A549 (cell line): ENCODE results near the gene ZBTB20. TPM values are rescaled to one million over a fixed set of nuclear protein-coding genes. Genes with fewer than 3 reads are reported as not detected.

Experiments used
- ATAC-seq, 2 experiments: fragments of 200-7000 bp in 1 of 2; fragments of >200 bp in 1 of 2; cut with Nextera tagmentation in 1 of 2; cut with Tn5 transposase in 1 of 2; 3 replicates each; pipeline versions ENCODE4 v1.8.0 to v1.9.1; 2018 to 2020; ENCODE audit warnings: mild to moderate bottlenecking in 1 of 2, moderate library complexity in 1 of 2
- CTCF ChIA-PET: fragments of 300-600 bp; sonication (Branson Sonifier 250); formaldehyde crosslinking; extraction: SDS; loops from one replicate; lab custom pipeline; 2021; ENCODE audit warnings: antibody characterized with exemption, inconsistent platforms; lab: Yijun Ruan, JAX
- POLR2A ChIA-PET: fragments of 350-600 bp; formaldehyde crosslinking; extraction: SDS; loops from one replicate; lab custom pipeline; 2021; ENCODE audit warnings: antibody characterized with exemption, inconsistent platforms; lab: Yijun Ruan, JAX
- DNase-seq, 2 experiments: peaks; one replicate each; pipeline versions ENCODE4 v3.0.0 to v3.0.0-alpha.2; 2011 to 2016; ENCODE audit warnings: low read depth in 1 of 2, low spot score in 1 of 2
- FAIRE-seq: peaks from 2 replicates; lab custom pipeline; 2011; peaks lifted over from hg19 to GRCh38; lab: Jason Lieb, UNC
- H3K27ac ChIP-seq, 2 experiments: fragments of >200 bp; sonication (Bioruptor Twin); formaldehyde crosslinking; 3 replicates each; pipeline ENCODE4 v1.5.1; 2016 to 2017
- H3K4me1 ChIP-seq: fragments of >200 bp; sonication (Bioruptor Twin); formaldehyde crosslinking; 3 replicates; pipeline ENCODE4 v1.6.1; 2016
- H3K4me2 ChIP-seq: fragments of >200 bp; sonication (Bioruptor Twin); formaldehyde crosslinking; 3 replicates; pipeline ENCODE4 v1.6.1; 2016
- H3K4me3 ChIP-seq: fragments of >200 bp; sonication (Bioruptor Twin); formaldehyde crosslinking; 3 replicates; pipeline ENCODE4 v1.5.1; 2016
- H3K9me3 ChIP-seq: fragments of >200 bp; sonication (Bioruptor Twin); formaldehyde crosslinking; 3 replicates; pipeline ENCODE4 v1.6.1; 2016
- BCL3 ChIP-seq: fragments of >200 bp; sonication (Bioruptor Twin); formaldehyde crosslinking; IDR thresholded peaks from 3 replicates; pipeline ENCODE4 v1.6.1; 2016
- CBX8 ChIP-seq: fragments of 200-600 bp; sonication (generic); IDR thresholded peaks from 2 replicates; pipeline ENCODE4 v1.6.1; 2016
- CTCF ChIP-seq: fragments of >200 bp; sonication (Bioruptor Twin); formaldehyde crosslinking; IDR thresholded peaks from 3 replicates; pipeline ENCODE4 v1.5.1; 2016
- EHMT2 ChIP-seq: fragments of 200-600 bp; sonication (generic); IDR thresholded peaks from 2 replicates; pipeline ENCODE4 v1.6.1; 2016; ENCODE audit warnings: antibody characterized with exemption, low read depth, mild to moderate bottlenecking, moderate library complexity
- EP300 ChIP-seq, 2 experiments: fragments of >200 bp; sonication (Bioruptor Twin); formaldehyde crosslinking; IDR thresholded peaks; 2 replicates in 1 of 2; 3 replicates in 1 of 2; pipeline ENCODE4 v1.6.1; 2016 to 2017
- ESRRA ChIP-seq: fragments of 150-350 bp; IDR thresholded peaks from 2 replicates; pipeline ENCODE4 v1.6.1; 2014; ENCODE audit warnings: mild to moderate bottlenecking, low read length, borderline replicate concordance
- FOSB ChIP-seq: fragments of 250-450 bp; sonication (Bioruptor Pico); IDR thresholded peaks from 2 replicates; pipeline ENCODE4 v1.5.0; 2020; ENCODE audit warnings: mild to moderate bottlenecking, moderate library complexity
- FOSL2 ChIP-seq, 2 experiments: fragments of 450-650 bp in 1 of 2; fragments of >200 bp in 1 of 2; sonication (Bioruptor Twin) in 1 of 2; formaldehyde crosslinking; IDR thresholded peaks; 2 replicates each; pipeline versions ENCODE4 v1.5.0 to v1.6.1; 2016 to 2020; ENCODE audit warnings: mild to moderate bottlenecking in 1 of 2, moderate library complexity in 1 of 2
- HDAC2 ChIP-seq: fragments of 200-600 bp; sonication (generic); IDR thresholded peaks from 2 replicates; pipeline ENCODE4 v1.6.1; 2016
- NFE2L2 ChIP-seq: fragments of 150-350 bp; conservative IDR thresholded peaks from 2 replicates; pipeline ENCODE4 v1.6.1; 2014; ENCODE audit warnings: low read length
- NR3C1 ChIP-seq: fragments of >200 bp; sonication (Bioruptor Twin); formaldehyde crosslinking; IDR thresholded peaks from 3 replicates; pipeline ENCODE4 v1.6.1; 2017
- PHF8 ChIP-seq: fragments of 200-600 bp; sonication (generic); IDR thresholded peaks from 2 replicates; pipeline ENCODE4 v1.6.1; 2016; ENCODE audit warnings: low read depth, mild to moderate bottlenecking, antibody characterized with exemption, moderate library complexity, borderline replicate concordance
- POLR2AphosphoS2 ChIP-seq: conservative IDR thresholded peaks from 2 replicates; pipeline ENCODE4 v1.6.1; 2012; ENCODE audit warnings: low read length, improper control_type of control experiment, inconsistent platforms
- RAD21 ChIP-seq, 2 experiments: fragments of >200 bp in 1 of 2; sonication (Bioruptor Twin) in 1 of 2; formaldehyde crosslinking in 1 of 2; IDR thresholded peaks in 1 of 2; conservative IDR thresholded peaks in 1 of 2; 2 replicates in 1 of 2; 3 replicates in 1 of 2; pipeline ENCODE4 v1.6.1; 2012 to 2018; ENCODE audit warnings: inconsistent platforms in 1 of 2
- RARB ChIP-seq: fragments of 250-450 bp; sonication (Bioruptor Pico); IDR thresholded peaks from 2 replicates; pipeline ENCODE4 v1.8.0; 2021; ENCODE audit warnings: mild to moderate bottlenecking, moderate library complexity
- RCOR1 ChIP-seq: fragments of 150-350 bp; IDR thresholded peaks from 2 replicates; pipeline ENCODE4 v1.6.1; 2014; ENCODE audit warnings: antibody characterized with exemption, low read length, low read depth
- SMC3 ChIP-seq: fragments of >200 bp; sonication (Bioruptor Twin); formaldehyde crosslinking; IDR thresholded peaks from 3 replicates; pipeline ENCODE4 v1.6.1; 2018; ENCODE audit warnings: inconsistent platforms
- SREBF2 ChIP-seq: fragments of 450-650 bp; IDR thresholded peaks from 2 replicates; pipeline ENCODE4 v1.6.1; 2014; ENCODE audit warnings: mild to moderate bottlenecking, moderate library complexity
- TP53 ChIP-seq: fragments of 250-450 bp; sonication (Bioruptor Pico); IDR thresholded peaks from 2 replicates; pipeline ENCODE4 v1.5.0; 2021; ENCODE audit warnings: mild to moderate bottlenecking, moderate library complexity
- ZC3H11A ChIP-seq: fragments of 450-650 bp; IDR thresholded peaks from 2 replicates; pipeline ENCODE4 v1.6.1; 2014; ENCODE audit warnings: antibody characterized with exemption, mild to moderate bottlenecking
- ZFP36 ChIP-seq: fragments of 450-650 bp; IDR thresholded peaks from 2 replicates; pipeline ENCODE4 v1.6.1; 2014; ENCODE audit warnings: borderline replicate concordance; ENCODE audit not compliant: partially characterized antibody
- ZNF302 ChIP-seq: fragments of 250-450 bp; sonication (Bioruptor Pico); IDR thresholded peaks from 2 replicates; pipeline ENCODE4 v1.9.0; 2021; ENCODE audit warnings: inconsistent platforms, mild to moderate bottlenecking, moderate library complexity
- whole genome bisulfite sequencing: methylation state at CpG from one replicate; pipeline ENCODE4 v1.1.6; 2017; ENCODE audit errors: missing lambda C conversion rate; 5-methylcytosine and 5-hydroxymethylcytosine counted together
- polyA plus RNA-seq, 4 experiments: library from polyadenylated mRNA; depleted of rRNA in 3 of 4; stranded (reverse); fragments of >200 nt; fragmentation: RNase III in 1 of 4; extraction: RNeasy Plus Mini Kit Qiagen cat#74134 plus additional on column Dnase treatment in 1 of 4; gene quantifications; 2 replicates in 3 of 4; 3 replicates in 1 of 4; pipeline ENCODE4 v1.2.3, GENCODE V29; 2011 to 2017
- TF ChIP-seq, protein P1 (sequence below): fragments of >200 bp; sonication (Bioruptor Twin); formaldehyde crosslinking; IDR thresholded peaks from 2 replicates; pipeline ENCODE4 v1.6.1; 2016
- TF ChIP-seq, protein P2 (sequence below): IDR thresholded peaks from 2 replicates; pipeline ENCODE4 v1.6.1; 2012

ZBTB20 gene
- polyA plus RNA-seq, 2 of the 4 experiments (the other 2 are of a cell fraction): 0.85 to 5.0 TPM

DNA sequence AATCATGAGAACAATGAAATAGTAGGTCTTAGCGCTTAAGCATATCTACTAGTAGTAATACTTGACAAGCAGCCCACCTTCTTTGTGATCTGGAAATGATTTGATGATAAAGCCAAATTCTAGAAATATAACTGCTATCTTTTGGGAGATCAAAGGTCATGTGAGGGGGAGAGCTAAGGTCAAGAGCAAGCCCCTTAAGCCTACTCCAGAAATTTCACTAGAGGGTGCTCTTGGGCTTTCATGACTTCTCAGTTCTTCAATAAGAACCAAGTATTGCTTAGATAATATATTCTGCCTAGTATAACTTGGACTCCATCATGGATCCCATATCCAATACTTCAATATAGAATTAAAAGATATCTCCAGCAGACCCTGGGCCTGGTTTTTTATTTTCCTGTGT, 319.6 kb downstream of the ZBTB20 start:
- TF ChIP-seq RAD21 (conservative IDR thresholded peaks at IDR 0.05 in 1 of 2, IDR thresholded peaks at IDR 0.05 in 1 of 2): peak; percentile 86 to 88
- TF ChIP-seq ESRRA: peak; percentile 85; the same call in 1 of the 2 replicates
- peak; percentile 81 for TF ChIP-seq SMC3
- TF ChIP-seq ZC3H11A: no peak
- TF ChIP-seq CTCF: peak; percentile 82
- no peak for TF ChIP-seq NR3C1
- FAIRE-seq (peak; percentile 76), ATAC-seq (peak; percentile 70 to 91), DNase-seq (peak; percentile 4 to 73)
- 95% methylated on average over 1 of the region's 1 CpG for WGBS
- Histone ChIP-seq H3K4me1 (no peaks in the 10 kb centered on the region), H3K4me2 (no peak overlapping the region), H3K27ac (no peak overlapping the region), H3K4me3 (no peak overlapping the region), H3K9me3 (no peaks in the 10 kb centered on the region)
- ChIA-PET POLR2A (no interaction called here), CTCF (interaction anchor here (0.6 to 2.0 kb wide), 14 partner anchors 12 to 990 kb away, joined by 3 to 6 read pairs (median 3); no protein-coding TSS in a partner anchor)

DNA sequence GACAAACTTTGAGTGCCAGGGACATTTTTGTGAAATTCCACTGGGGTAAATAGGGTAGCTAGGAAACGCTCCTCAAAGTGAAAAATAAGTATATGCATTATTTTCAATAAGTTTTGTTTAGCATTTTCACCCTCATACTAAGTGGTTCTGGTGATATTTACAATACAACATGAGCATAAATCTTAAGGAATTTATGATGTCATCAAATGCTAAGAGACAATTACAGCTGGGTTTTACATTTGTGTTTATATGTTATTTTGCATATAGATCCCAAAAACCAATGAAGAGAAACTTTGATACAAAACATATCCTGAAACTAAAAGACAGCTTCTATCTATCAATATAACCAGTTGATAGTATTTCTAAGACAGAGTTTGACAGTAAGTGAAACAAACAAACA, 323.1 kb downstream of the ZBTB20 start:
- WGBS: 69% methylated on average over 1 of the region's 1 CpG
- Histone ChIP-seq H3K9me3 (no peaks in the 10 kb centered on the region), H3K4me2 (no peak overlapping the region), H3K4me3 (no peak overlapping the region), H3K4me1 (no peaks in the 10 kb centered on the region), H3K27ac (no peak overlapping the region)
- no peak for FAIRE-seq
- POLR2A ChIA-PET: no interaction called here
- DNase-seq: no peak
- ATAC-seq: no peak
- CTCF ChIA-PET: interaction anchor here (1.4 kb wide), 1 partner anchor 441 kb away, joined by 3 read pairs; no protein-coding TSS in a partner anchor
- TF ChIP-seq RCOR1 (no peak), TP53 (no peak), EHMT2 (no peak)

DNA sequence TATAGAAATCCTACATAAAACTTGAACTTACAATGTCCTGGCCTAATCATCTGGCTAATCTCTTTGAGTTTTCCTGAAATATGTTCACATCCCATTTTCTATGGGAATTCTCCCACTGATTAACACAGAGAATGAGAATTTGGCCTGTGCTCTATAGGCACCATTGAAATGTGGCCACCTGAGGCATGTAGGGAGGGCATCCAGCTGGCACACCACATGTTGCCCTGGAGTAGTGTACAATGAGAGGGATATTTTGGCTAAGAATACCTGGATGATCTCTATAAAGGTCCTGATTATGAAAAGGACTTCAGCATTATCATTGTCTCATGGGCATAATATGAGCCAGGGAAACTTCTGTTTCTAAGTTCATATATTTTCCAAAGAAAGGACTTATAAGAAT, 324.0 kb downstream of the ZBTB20 start:
- Histone ChIP-seq H3K4me2 (no peak overlapping the region), H3K9me3 (no peaks in the 10 kb centered on the region), H3K4me1 (no peaks in the 10 kb centered on the region), H3K4me3 (no peak overlapping the region), H3K27ac (no peak overlapping the region)
- no peak for FAIRE-seq
- DNase-seq: no peak
- ATAC-seq: no peak
- CTCF ChIA-PET: no interaction called here
- POLR2A ChIA-PET: no interaction called here
- TF ChIP-seq PHF8 (no peak), BCL3 (no peak), NR3C1 (no peak), RARB (no peak), FOSL2 (IDR thresholded peaks at IDR 0.05) (no peak), FOSL2 (CRISPR knock-in tag; IDR thresholded peaks at IDR 0.05) (no peak), EP300 (IDR thresholded peaks at IDR 0.05) (no peak), NFE2L2 (no peak), FOSB (no peak), CTCF (no peak), CBX8 (no peak), POLR2AphosphoS2 (no peak), ZNF302 (CRISPR knock-in tag) (no peak), EHMT2 (no peak), HDAC2 (no peak), SREBF2 (no peak), ZFP36 (no peak)
- TF ChIP-seq, protein P1, sequence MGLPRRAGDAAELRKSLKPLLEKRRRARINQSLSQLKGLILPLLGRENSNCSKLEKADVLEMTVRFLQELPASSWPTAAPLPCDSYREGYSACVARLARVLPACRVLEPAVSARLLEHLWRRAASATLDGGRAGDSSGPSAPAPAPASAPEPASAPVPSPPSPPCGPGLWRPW: no peak
- TF ChIP-seq, protein P2, sequence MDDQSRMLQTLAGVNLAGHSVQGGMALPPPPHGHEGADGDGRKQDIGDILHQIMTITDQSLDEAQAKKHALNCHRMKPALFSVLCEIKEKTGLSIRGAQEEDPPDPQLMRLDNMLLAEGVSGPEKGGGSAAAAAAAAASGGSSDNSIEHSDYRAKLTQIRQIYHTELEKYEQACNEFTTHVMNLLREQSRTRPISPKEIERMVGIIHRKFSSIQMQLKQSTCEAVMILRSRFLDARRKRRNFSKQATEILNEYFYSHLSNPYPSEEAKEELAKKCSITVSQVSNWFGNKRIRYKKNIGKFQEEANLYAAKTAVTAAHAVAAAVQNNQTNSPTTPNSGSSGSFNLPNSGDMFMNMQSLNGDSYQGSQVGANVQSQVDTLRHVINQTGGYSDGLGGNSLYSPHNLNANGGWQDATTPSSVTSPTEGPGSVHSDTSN: no peak
